IMR-90 (cell line): Measurements from ENCODE around the gene TSEN34.

Experiments used
- BHLHE40 ChIP-seq: fragments of 150-350 bp; IDR thresholded peaks from 2 replicates; pipeline ENCODE4 v1.6.1; 2016; ENCODE audit warnings: mild to moderate bottlenecking, low read depth, low read length
- CEBPB ChIP-seq: IDR thresholded peaks from 2 replicates; pipeline ENCODE4 v1.6.1; 2012; ENCODE audit warnings: low read depth, low read length, improper control_type of control experiment
- CTCF ChIP-seq: conservative IDR thresholded peaks from 2 replicates; pipeline ENCODE4 v1.5.1; 2012; ENCODE audit warnings: mild to moderate bottlenecking, low read depth, low read length, improper control_type of control experiment
- FOS ChIP-seq: fragments of 150-350 bp; IDR thresholded peaks from 2 replicates; pipeline ENCODE4 v1.6.1; 2016; ENCODE audit warnings: low read depth, low read length
- MAFK ChIP-seq: IDR thresholded peaks from 2 replicates; pipeline ENCODE4 v1.6.1; 2012; ENCODE audit warnings: low read depth, low read length, improper control_type of control experiment
- MAZ ChIP-seq: IDR thresholded peaks from 2 replicates; pipeline ENCODE4 v1.6.1; 2012; ENCODE audit warnings: low read depth, mild to moderate bottlenecking, low read length, improper control_type of control experiment, moderate library complexity, borderline replicate concordance
- NFE2L2 ChIP-seq: fragments of 150-350 bp; IDR thresholded peaks from 2 replicates; pipeline ENCODE4 v1.6.1; 2016; ENCODE audit warnings: low read depth, mild to moderate bottlenecking, low read length
- POLR2A ChIP-seq: IDR thresholded peaks from 2 replicates; pipeline ENCODE4 v1.6.1; 2012; ENCODE audit warnings: mild to moderate bottlenecking, low read depth, low read length
- RAD21 ChIP-seq: IDR thresholded peaks from 2 replicates; pipeline ENCODE4 v1.6.1; 2012; ENCODE audit warnings: low read length, improper control_type of control experiment
- RCOR1 ChIP-seq: IDR thresholded peaks from 2 replicates; pipeline ENCODE4 v1.6.1; 2012; ENCODE audit warnings: mild to moderate bottlenecking, low read length, improper control_type of control experiment; ENCODE audit not compliant: insufficient replicate concordance
- RFX5 ChIP-seq: IDR thresholded peaks from 2 replicates; pipeline ENCODE4 v1.8.0; 2012; ENCODE audit warnings: low read depth, mild to moderate bottlenecking, low read length, moderate library complexity
- SMC3 ChIP-seq: fragments of 150-350 bp; IDR thresholded peaks from 2 replicates; pipeline ENCODE4 v1.6.1; 2016; ENCODE audit warnings: low read depth, mild to moderate bottlenecking, antibody characterized with exemption, low read length, moderate library complexity
- TF ChIP-seq, protein P1 (sequence below): fragments of 150-350 bp; IDR thresholded peaks from 2 replicates; pipeline ENCODE4 v1.6.1; 2017; ENCODE audit warnings: mild to moderate bottlenecking, antibody characterized with exemption, low read length, low read depth

DNA sequence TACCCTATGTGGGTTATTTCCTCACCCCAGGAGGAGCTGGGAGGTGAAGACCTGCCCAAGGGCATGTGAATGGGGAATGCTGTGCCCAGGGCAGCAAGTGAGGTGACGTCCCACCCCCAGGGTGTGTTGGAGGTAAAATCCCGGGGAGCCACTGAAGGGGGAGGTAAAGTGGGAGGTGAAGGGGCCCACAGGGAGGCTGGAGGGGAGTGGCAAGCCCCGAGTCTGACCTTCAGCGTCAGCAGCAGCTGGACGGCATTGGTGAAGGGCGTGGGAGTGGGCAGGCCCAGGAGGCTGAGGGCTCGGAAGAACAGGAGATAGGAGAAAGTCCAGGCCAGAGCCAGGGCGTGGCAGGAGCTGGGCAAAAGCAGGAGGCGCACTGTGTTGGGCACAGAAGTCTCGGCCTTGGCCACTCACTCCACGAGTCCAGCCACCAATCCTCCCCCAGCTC lies 4.2 kb upstream of the TSEN34 start:
- no peak for TF ChIP-seq CTCF
- TF ChIP-seq, protein P1, sequence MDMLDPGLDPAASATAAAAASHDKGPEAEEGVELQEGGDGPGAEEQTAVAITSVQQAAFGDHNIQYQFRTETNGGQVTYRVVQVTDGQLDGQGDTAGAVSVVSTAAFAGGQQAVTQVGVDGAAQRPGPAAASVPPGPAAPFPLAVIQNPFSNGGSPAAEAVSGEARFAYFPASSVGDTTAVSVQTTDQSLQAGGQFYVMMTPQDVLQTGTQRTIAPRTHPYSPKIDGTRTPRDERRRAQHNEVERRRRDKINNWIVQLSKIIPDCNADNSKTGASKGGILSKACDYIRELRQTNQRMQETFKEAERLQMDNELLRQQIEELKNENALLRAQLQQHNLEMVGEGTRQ, result no peak
- no peak for TF ChIP-seq NFE2L2
- no peak for TF ChIP-seq RCOR1
- no peak for TF ChIP-seq RFX5
- no peak for TF ChIP-seq MAFK
- no peak for TF ChIP-seq POLR2A
- no peak for TF ChIP-seq RAD21
- TF ChIP-seq BHLHE40, result no peak
- TF ChIP-seq MAZ, result no peak
- TF ChIP-seq CEBPB, result no peak
- TF ChIP-seq FOS, result no peak
- TF ChIP-seq SMC3, result no peak
